ENCODE measurements around the gene RFX2.
"Not testable (repeated sequence)": the region's sequence is repeated elsewhere in the genome, so short reads cannot be mapped to it uniquely, and the experiment has no call there.

The RFX2 gene

GRCh38 chr19:5971714-5972354 is 138.5 kb downstream of the RFX2 start:
- DNase-seq (ENCODE audit: low spot score): no peak

- DNase-seq (ENCODE audit: low spot score): no peak
Observed at GRCh38 chr19:5969476-5969875, 140.8 kb downstream of the RFX2 start.

- DNase-seq (ENCODE audit: low spot score): no peak
Observed at GRCh38 chr19:5968431-5969373, 141.6 kb downstream of the RFX2 start.

- DNase-seq (ENCODE audit: low spot score): peak; percentile 96
Observed at GRCh38 chr19:5967994-5968430, 142.3 kb downstream of the RFX2 start.

GRCh38 chr19:5967571-5967970 is 142.7 kb downstream of the RFX2 start:
- DNase-seq (ENCODE audit: low spot score): no peak

GRCh38 chr19:5966941-5967340 is 143.4 kb downstream of the RFX2 start:
- DNase-seq (ENCODE audit: low spot score): no peak

GRCh38 chr19:5966215-5966614 is 144.1 kb downstream of the RFX2 start:
- DNase-seq (ENCODE audit: low spot score): no peak

- DNase-seq (ENCODE audit: low spot score): no peak
Observed at GRCh38 chr19:5964816-5965565, 145.3 kb downstream of the RFX2 start.

GRCh38 chr19:5963855-5964254 is 146.4 kb downstream of the RFX2 start:
- DNase-seq (ENCODE audit: low spot score): no peak

GRCh38 chr19:5963259-5963658 is 147.0 kb downstream of the RFX2 start:
- not testable (repeated sequence) for DNase-seq (ENCODE audit: low spot score)

GRCh38 chr19:5961969-5962945 is 148.0 kb downstream of the RFX2 start:
- peak; percentile 78 for DNase-seq (ENCODE audit: low spot score)

GRCh38 chr19:5961641-5961968 is 148.7 kb downstream of the RFX2 start:
- not testable (repeated sequence) for DNase-seq (ENCODE audit: low spot score)

- peak; percentile 55 for DNase-seq (ENCODE audit: low spot score)
Observed at GRCh38 chr19:5960005-5961001, 150.0 kb downstream of the RFX2 start.

GRCh38 chr19:5959260-5960004 is 150.9 kb downstream of the RFX2 start:
- no peak for DNase-seq (ENCODE audit: low spot score)

GRCh38 chr19:5958851-5959122 is 151.5 kb downstream of the RFX2 start:
- DNase-seq (ENCODE audit: low spot score): no peak

- DNase-seq (ENCODE audit: low spot score): no peak
Observed at GRCh38 chr19:5958074-5958850, 152.0 kb downstream of the RFX2 start.

GRCh38 chr19:5957170-5957569 is 153.1 kb downstream of the RFX2 start:
- no peak for DNase-seq (ENCODE audit: low spot score)

GRCh38 chr19:5956728-5957127 is 153.6 kb downstream of the RFX2 start:
- DNase-seq (ENCODE audit: low spot score): no peak

GRCh38 chr19:5956323-5956722 is 154.0 kb downstream of the RFX2 start:
- no peak for DNase-seq (ENCODE audit: low spot score)

All from pons (tissue), 1 donor.